Measurements from ENCODE around the gene KIAA1217. TPM values are rescaled to one million over a fixed set of nuclear protein-coding genes. Genes with fewer than 3 reads are reported as not detected.

Gene KIAA1217
- total and polyA plus RNA-seq, 2 experiments from 2014 or later = 13.3 to 23.1 TPM

DNA sequence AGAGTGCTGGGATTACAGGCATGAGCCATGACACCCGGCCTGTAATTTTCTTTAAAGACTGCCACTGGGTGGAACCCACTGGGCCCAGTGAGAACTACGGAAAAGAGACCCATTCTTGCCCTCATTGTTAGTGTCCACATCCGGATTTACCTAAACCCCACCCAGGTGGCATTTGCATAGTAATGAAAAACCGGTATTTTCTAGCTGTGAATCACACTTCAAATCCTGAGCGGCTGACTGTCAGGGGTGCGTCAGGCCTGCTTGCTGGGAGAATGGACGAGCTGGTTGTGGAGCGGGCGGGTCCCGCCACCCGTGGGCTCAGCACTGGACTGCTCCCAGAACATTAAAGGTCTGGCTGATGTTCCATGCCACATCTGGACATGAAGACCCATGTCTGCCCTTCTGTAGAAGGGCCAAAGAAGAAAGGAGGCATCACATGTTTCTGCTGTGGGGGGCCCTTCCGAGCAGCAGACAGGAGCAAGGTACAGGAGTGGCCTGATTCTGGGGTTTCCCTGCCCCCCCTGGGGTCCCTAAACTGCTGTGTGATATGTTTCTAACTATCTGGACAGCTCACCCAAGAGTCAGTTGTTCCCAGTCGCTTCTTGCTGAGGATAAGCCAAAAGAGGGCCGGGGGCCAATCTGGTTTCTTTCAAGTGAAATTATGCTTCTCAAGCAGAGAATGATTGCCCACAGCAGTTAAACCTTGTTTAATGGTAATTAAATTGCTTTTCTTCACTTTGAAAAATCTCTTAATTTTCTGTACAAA is 46.4 kb downstream of the KIAA1217 start:
- TF ChIP-seq, protein P1, sequence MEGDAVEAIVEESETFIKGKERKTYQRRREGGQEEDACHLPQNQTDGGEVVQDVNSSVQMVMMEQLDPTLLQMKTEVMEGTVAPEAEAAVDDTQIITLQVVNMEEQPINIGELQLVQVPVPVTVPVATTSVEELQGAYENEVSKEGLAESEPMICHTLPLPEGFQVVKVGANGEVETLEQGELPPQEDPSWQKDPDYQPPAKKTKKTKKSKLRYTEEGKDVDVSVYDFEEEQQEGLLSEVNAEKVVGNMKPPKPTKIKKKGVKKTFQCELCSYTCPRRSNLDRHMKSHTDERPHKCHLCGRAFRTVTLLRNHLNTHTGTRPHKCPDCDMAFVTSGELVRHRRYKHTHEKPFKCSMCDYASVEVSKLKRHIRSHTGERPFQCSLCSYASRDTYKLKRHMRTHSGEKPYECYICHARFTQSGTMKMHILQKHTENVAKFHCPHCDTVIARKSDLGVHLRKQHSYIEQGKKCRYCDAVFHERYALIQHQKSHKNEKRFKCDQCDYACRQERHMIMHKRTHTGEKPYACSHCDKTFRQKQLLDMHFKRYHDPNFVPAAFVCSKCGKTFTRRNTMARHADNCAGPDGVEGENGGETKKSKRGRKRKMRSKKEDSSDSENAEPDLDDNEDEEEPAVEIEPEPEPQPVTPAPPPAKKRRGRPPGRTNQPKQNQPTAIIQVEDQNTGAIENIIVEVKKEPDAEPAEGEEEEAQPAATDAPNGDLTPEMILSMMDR (IDR thresholded peaks at IDR 0.05; ENCODE audit: low read depth, low read length) = no peak
- DNase-seq (ENCODE audit: low read depth in 1 of 2, low spot score in 1 of 2) = no peak
- Histone ChIP-seq H3K27ac (peak overlapping the region; percentile 92), H3K27me3 (no peaks in the 10 kb centered on the region), H3K36me3 (no peaks in the 10 kb centered on the region), H3K4me1 (ENCODE audit: low read depth) (peaks cover 30% of the 10 kb centered on the region), H3K9me3 (ENCODE audit: low read depth) (no peaks in the 10 kb centered on the region), H3K4me3 (no peak overlapping the region)

DNA sequence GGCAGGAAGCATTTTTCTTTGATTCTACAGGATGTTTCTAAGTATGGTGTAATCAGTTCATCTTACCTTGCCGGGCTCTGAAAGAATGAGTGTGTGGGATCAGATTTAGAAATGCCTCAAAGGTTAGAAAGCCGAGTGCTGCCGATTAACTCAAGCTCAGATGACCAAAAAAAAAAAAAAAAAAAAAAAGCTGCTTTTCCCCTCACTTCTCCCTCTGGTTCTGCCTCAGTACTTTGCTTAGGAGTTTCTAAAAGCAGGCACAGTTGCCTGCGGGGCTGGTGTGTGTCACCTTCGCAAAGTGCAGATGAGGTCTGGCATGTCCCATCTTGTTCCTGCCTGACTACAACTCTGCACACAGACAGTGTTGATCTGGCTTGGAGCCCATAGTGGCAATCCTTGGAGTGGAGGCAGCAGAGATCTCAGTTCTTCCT is 47.0 kb downstream of the KIAA1217 start:
- Histone ChIP-seq H3K27ac (peak overlapping the region; percentile 92), H3K27me3 (no peaks in the 10 kb centered on the region), H3K36me3 (no peaks in the 10 kb centered on the region), H3K4me1 (ENCODE audit: low read depth) (peaks cover 30% of the 10 kb centered on the region), H3K4me3 (no peak overlapping the region), H3K9me3 (ENCODE audit: low read depth) (no peaks in the 10 kb centered on the region)
- TF ChIP-seq, protein P1 (IDR thresholded peaks at IDR 0.05; ENCODE audit: low read depth, low read length) = no peak
- no peak for DNase-seq (ENCODE audit: low read depth in 1 of 2, low spot score in 1 of 2)

DNA sequence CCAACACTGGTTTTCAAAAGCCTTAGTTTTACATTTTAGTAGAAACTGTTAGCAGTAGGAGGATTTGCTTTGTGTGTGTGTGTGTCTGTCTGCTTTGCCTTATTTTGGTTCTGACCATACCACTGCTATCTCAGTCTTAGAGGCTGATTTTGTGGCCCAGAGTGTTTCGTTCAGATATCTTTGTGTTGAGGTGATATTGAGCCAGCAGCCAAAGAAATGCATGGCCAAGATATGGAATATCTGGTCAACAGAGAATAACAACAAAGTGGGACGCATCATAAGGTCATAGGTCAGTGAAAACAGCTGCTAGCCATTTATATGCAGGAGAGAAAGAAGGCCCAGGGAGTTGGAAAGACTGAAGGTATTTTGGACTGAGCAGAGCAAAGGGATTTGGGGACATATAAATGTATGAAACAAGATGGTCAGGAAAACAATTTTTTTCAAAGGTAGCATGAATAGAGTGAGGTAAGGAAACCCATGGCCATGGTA is 47.7 kb downstream of the KIAA1217 start:
- Histone ChIP-seq H3K36me3 (no peaks in the 10 kb centered on the region), H3K9me3 (ENCODE audit: low read depth) (no peaks in the 10 kb centered on the region), H3K4me3 (no peak overlapping the region), H3K27me3 (no peaks in the 10 kb centered on the region), H3K4me1 (ENCODE audit: low read depth) (peaks cover 33% of the 10 kb centered on the region), H3K27ac (peak overlapping the region; percentile 92)
- DNase-seq (ENCODE audit: low read depth in 1 of 2, low spot score in 1 of 2) = no peak
- TF ChIP-seq, protein P1 (IDR thresholded peaks at IDR 0.05; ENCODE audit: low read depth, low read length) = no peak

DNA sequence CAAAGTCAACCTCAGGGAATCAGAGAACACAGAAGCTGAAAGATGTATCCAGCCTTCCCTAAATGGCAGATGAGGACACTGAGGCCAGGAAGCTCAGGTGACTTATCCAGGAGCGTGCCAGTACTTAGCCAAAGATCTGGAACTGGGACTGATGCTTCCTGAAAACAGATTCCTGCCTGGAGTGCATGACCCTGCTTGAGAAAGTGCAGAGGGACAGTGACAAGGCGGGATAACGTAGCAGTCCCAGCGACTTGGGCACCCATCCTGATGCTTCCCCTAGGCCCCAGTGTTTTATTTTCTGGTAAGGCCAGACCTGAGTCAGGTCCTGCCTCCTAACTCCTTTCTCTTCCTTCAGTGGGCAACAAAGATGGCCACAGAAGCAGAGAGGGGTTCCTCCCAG is 48.6 kb downstream of the KIAA1217 start:
- DNase-seq (ENCODE audit: low read depth in 1 of 2, low spot score in 1 of 2) = no peak
- H3K36me3 ChIP-seq = no peaks in the 10 kb centered on the region
- TF ChIP-seq, protein P1 (IDR thresholded peaks at IDR 0.05; ENCODE audit: low read depth, low read length) = no peak
- H3K27ac ChIP-seq = peak overlapping the region; percentile 92
- no peak overlapping the region for H3K4me3 ChIP-seq
- H3K4me1 ChIP-seq (ENCODE audit: low read depth) = peaks cover 40% of the 10 kb centered on the region
- H3K27me3 ChIP-seq = no peaks in the 10 kb centered on the region
- H3K9me3 ChIP-seq (ENCODE audit: low read depth) = no peaks in the 10 kb centered on the region

DNA sequence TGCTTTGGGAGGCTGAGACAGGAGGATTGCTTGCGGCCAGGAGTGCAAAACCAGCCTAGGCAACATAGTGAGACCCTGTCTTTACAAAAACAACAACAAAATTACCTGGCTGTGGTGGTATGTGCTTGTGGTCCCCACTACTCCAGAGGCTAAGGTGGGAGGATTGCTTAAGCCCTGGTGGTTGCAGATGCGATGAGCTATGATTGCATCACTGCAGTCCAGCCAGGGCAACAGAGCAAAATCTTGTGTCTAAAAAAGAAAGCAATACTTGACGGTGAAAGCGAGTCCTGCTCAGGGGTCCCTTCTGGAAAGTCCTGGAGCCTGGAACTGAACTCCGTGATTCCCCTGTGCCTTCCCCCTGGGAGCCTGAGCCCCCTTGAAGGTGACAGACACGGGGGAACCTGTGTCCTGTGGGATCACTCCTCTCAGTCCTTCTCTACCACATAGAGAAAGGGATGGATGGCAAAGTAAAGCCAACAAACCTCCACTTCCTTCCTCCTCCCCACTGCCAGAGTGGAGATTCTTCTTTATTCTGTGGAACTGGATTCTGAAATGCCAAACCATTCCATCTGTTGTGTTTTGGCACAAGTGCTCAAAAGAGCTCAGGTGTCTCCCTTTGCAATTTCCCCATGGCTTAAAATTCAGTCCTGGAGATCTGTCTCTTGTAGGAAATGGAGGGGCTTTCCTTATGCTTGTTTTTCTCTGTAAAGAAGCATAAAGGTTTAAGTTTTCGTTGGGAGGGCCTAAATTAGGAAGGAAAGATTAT is 50.6 kb downstream of the KIAA1217 start:
- peak in 1 of 2 donors; percentile 44 for DNase-seq (ENCODE audit: low read depth in 1 of 2, low spot score in 1 of 2)
- TF ChIP-seq, protein P1 (IDR thresholded peaks at IDR 0.05; ENCODE audit: low read depth, low read length) = no peak
- no peaks in the 10 kb centered on the region for H3K36me3 ChIP-seq
- peak overlapping the region; percentile 39 for H3K27ac ChIP-seq
- H3K4me1 ChIP-seq (ENCODE audit: low read depth) = peaks cover 43% of the 10 kb centered on the region
- no peak overlapping the region for H3K4me3 ChIP-seq
- no peaks in the 10 kb centered on the region for H3K27me3 ChIP-seq
- no peaks in the 10 kb centered on the region for H3K9me3 ChIP-seq (ENCODE audit: low read depth)

All from cardiac muscle cell (in vitro differentiated cells and primary cell).